ENCODE data around the gene DCAF6.
A peak's percentile ranks its signal among the peaks of the same experiment; 100 is the strongest.

Gene DCAF6

GRCh38 chr1:167950569-167950968, 14.1 kb downstream of the DCAF6 start:
- Histone ChIP-seq H3K27me3 (ENCODE audit: control insufficient read depth in 5 of 5, insufficient read depth in 4 of 5, low read length in 5 of 5) (no peaks in the 10 kb centered on the region), H3K9ac (ENCODE audit: low read length in 5 of 5) (peak overlapping the region in 1 of 5 donors; percentile 11), H3K4me3 (ENCODE audit: low read depth in 1 of 5, low read length in 5 of 5) (no peak overlapping the region), H3K9me3 (ENCODE audit: control insufficient read depth in 5 of 5, low read length in 5 of 5) (no peaks in the 10 kb centered on the region), H3K4me1 (ENCODE audit: control insufficient read depth in 5 of 5, insufficient read depth in 5 of 5, low read length in 5 of 5) (peaks cover 0 to 3% (median 0%) of the 10 kb centered on the region in 5 donors), H3K36me3 (ENCODE audit: control insufficient read depth in 5 of 5, insufficient read depth in 5 of 5, low read length in 5 of 5) (peaks cover 14 to 36% (median 25%) of the 10 kb centered on the region in 5 donors), H3K27ac (ENCODE audit: low read depth, low read length) (no peak overlapping the region)

- H3K4me3 ChIP-seq (ENCODE audit: low read depth in 1 of 5, low read length in 5 of 5): no peak overlapping the region
- H3K27me3 ChIP-seq (ENCODE audit: control insufficient read depth in 5 of 5, insufficient read depth in 4 of 5, low read length in 5 of 5): no peaks in the 10 kb centered on the region
- no peak overlapping the region for H3K9ac ChIP-seq (ENCODE audit: low read length in 5 of 5)
Measured at GRCh38 chr1:167955915-167956314, 19.4 kb downstream of the DCAF6 start.

GRCh38 chr1:167957710-167958109, 21.2 kb downstream of the DCAF6 start:
- Histone ChIP-seq H3K27me3 (ENCODE audit: control insufficient read depth in 5 of 5, insufficient read depth in 4 of 5, low read length in 5 of 5) (no peaks in the 10 kb centered on the region), H3K4me3 (ENCODE audit: low read depth in 1 of 5, low read length in 5 of 5) (no peak overlapping the region), H3K4me1 (ENCODE audit: control insufficient read depth in 5 of 5, insufficient read depth in 5 of 5, low read length in 5 of 5) (no peaks in the 10 kb centered on the region), H3K9ac (ENCODE audit: low read length in 5 of 5) (no peak overlapping the region), H3K27ac (ENCODE audit: low read depth, low read length) (no peak overlapping the region), H3K9me3 (ENCODE audit: control insufficient read depth in 5 of 5, low read length in 5 of 5) (no peaks in the 10 kb centered on the region), H3K36me3 (ENCODE audit: control insufficient read depth in 5 of 5, insufficient read depth in 5 of 5, low read length in 5 of 5) (peaks cover 10 to 28% (median 19%) of the 10 kb centered on the region in 5 donors)

More at GRCh38 chr1:167955915-167956314, 19.4 kb downstream of the DCAF6 start:
- Histone ChIP-seq H3K27ac (ENCODE audit: low read depth, low read length) (no peak overlapping the region), H3K4me1 (ENCODE audit: control insufficient read depth in 5 of 5, insufficient read depth in 5 of 5, low read length in 5 of 5) (peaks cover 0 to under 1% (median 0%) of the 10 kb centered on the region in 5 donors), H3K36me3 (ENCODE audit: control insufficient read depth in 5 of 5, insufficient read depth in 5 of 5, low read length in 5 of 5) (peaks cover 13 to 33% (median 24%) of the 10 kb centered on the region in 5 donors), H3K9me3 (ENCODE audit: control insufficient read depth in 5 of 5, low read length in 5 of 5) (no peaks in the 10 kb centered on the region)

- peaks cover 0 to 8% (median 4%) of the 10 kb centered on the region in 5 donors for H3K4me1 ChIP-seq (ENCODE audit: control insufficient read depth in 5 of 5, insufficient read depth in 5 of 5, low read length in 5 of 5)
- no peaks in the 10 kb centered on the region for H3K27me3 ChIP-seq (ENCODE audit: control insufficient read depth in 5 of 5, insufficient read depth in 4 of 5, low read length in 5 of 5)
- H3K9ac ChIP-seq (ENCODE audit: low read length in 5 of 5): no peak overlapping the region
- peaks cover 0 to 6% (median 5%) of the 10 kb centered on the region in 5 donors for H3K36me3 ChIP-seq (ENCODE audit: control insufficient read depth in 5 of 5, insufficient read depth in 5 of 5, low read length in 5 of 5)
- no peak overlapping the region for H3K27ac ChIP-seq (ENCODE audit: low read depth, low read length)
- H3K4me3 ChIP-seq (ENCODE audit: low read depth in 1 of 5, low read length in 5 of 5): no peak overlapping the region
- no peaks in the 10 kb centered on the region for H3K9me3 ChIP-seq (ENCODE audit: control insufficient read depth in 5 of 5, low read length in 5 of 5)
Measured at GRCh38 chr1:167964646-167965045, 28.2 kb downstream of the DCAF6 start.

GRCh38 chr1:167966050-167966449, 29.6 kb downstream of the DCAF6 start:
- H3K4me1 ChIP-seq (ENCODE audit: control insufficient read depth in 5 of 5, insufficient read depth in 5 of 5, low read length in 5 of 5): peaks cover 0 to 8% (median 4%) of the 10 kb centered on the region in 5 donors
- H3K9ac ChIP-seq (ENCODE audit: low read length in 5 of 5): no peak overlapping the region
- H3K27ac ChIP-seq (ENCODE audit: low read depth, low read length): no peak overlapping the region
- H3K27me3 ChIP-seq (ENCODE audit: control insufficient read depth in 5 of 5, insufficient read depth in 4 of 5, low read length in 5 of 5): no peaks in the 10 kb centered on the region
- peaks cover 0 to 6% (median 5%) of the 10 kb centered on the region in 5 donors for H3K36me3 ChIP-seq (ENCODE audit: control insufficient read depth in 5 of 5, insufficient read depth in 5 of 5, low read length in 5 of 5)
- no peak overlapping the region for H3K4me3 ChIP-seq (ENCODE audit: low read depth in 1 of 5, low read length in 5 of 5)
- no peaks in the 10 kb centered on the region for H3K9me3 ChIP-seq (ENCODE audit: control insufficient read depth in 5 of 5, low read length in 5 of 5)

- Histone ChIP-seq H3K4me3 (ENCODE audit: low read depth in 1 of 5, low read length in 5 of 5) (no peak overlapping the region), H3K27me3 (ENCODE audit: control insufficient read depth in 5 of 5, insufficient read depth in 4 of 5, low read length in 5 of 5) (no peaks in the 10 kb centered on the region), H3K4me1 (ENCODE audit: control insufficient read depth in 5 of 5, insufficient read depth in 5 of 5, low read length in 5 of 5) (peaks cover 0 to 8% (median 4%) of the 10 kb centered on the region in 5 donors), H3K36me3 (ENCODE audit: control insufficient read depth in 5 of 5, insufficient read depth in 5 of 5, low read length in 5 of 5) (peaks cover 0 to 10% (median 6%) of the 10 kb centered on the region in 5 donors), H3K9ac (ENCODE audit: low read length in 5 of 5) (no peak overlapping the region), H3K27ac (ENCODE audit: low read depth, low read length) (peak overlapping the region; percentile 17), H3K9me3 (ENCODE audit: control insufficient read depth in 5 of 5, low read length in 5 of 5) (no peaks in the 10 kb centered on the region)
Measured at GRCh38 chr1:167968569-167968968, 32.1 kb downstream of the DCAF6 start.

GRCh38 chr1:167973832-167974231, 37.3 kb downstream of the DCAF6 start:
- Histone ChIP-seq H3K9ac (ENCODE audit: low read length in 5 of 5) (no peak overlapping the region), H3K27ac (ENCODE audit: low read depth, low read length) (no peak overlapping the region), H3K9me3 (ENCODE audit: control insufficient read depth in 5 of 5, low read length in 5 of 5) (no peaks in the 10 kb centered on the region), H3K27me3 (ENCODE audit: control insufficient read depth in 5 of 5, insufficient read depth in 4 of 5, low read length in 5 of 5) (no peaks in the 10 kb centered on the region), H3K4me1 (ENCODE audit: control insufficient read depth in 5 of 5, insufficient read depth in 5 of 5, low read length in 5 of 5) (peaks cover 0 to 6% (median 0%) of the 10 kb centered on the region in 5 donors), H3K36me3 (ENCODE audit: control insufficient read depth in 5 of 5, insufficient read depth in 5 of 5, low read length in 5 of 5) (peaks cover 9 to 23% (median 16%) of the 10 kb centered on the region in 5 donors), H3K4me3 (ENCODE audit: low read depth in 1 of 5, low read length in 5 of 5) (no peak overlapping the region)

GRCh38 chr1:167974698-167975097, 38.2 kb downstream of the DCAF6 start:
- Histone ChIP-seq H3K36me3 (ENCODE audit: control insufficient read depth in 5 of 5, insufficient read depth in 5 of 5, low read length in 5 of 5) (peaks cover 9 to 23% (median 16%) of the 10 kb centered on the region in 5 donors), H3K27me3 (ENCODE audit: control insufficient read depth in 5 of 5, insufficient read depth in 4 of 5, low read length in 5 of 5) (no peaks in the 10 kb centered on the region), H3K9ac (ENCODE audit: low read length in 5 of 5) (no peak overlapping the region), H3K9me3 (ENCODE audit: control insufficient read depth in 5 of 5, low read length in 5 of 5) (no peaks in the 10 kb centered on the region), H3K27ac (ENCODE audit: low read depth, low read length) (no peak overlapping the region), H3K4me1 (ENCODE audit: control insufficient read depth in 5 of 5, insufficient read depth in 5 of 5, low read length in 5 of 5) (peaks cover 0 to 6% (median 0%) of the 10 kb centered on the region in 5 donors), H3K4me3 (ENCODE audit: low read depth in 1 of 5, low read length in 5 of 5) (no peak overlapping the region)

- no peak overlapping the region for H3K9ac ChIP-seq (ENCODE audit: low read length in 5 of 5)
- H3K27ac ChIP-seq (ENCODE audit: low read depth, low read length): no peak overlapping the region
- H3K9me3 ChIP-seq (ENCODE audit: control insufficient read depth in 5 of 5, low read length in 5 of 5): no peaks in the 10 kb centered on the region
- H3K36me3 ChIP-seq (ENCODE audit: control insufficient read depth in 5 of 5, insufficient read depth in 5 of 5, low read length in 5 of 5): peaks cover 13 to 24% (median 18%) of the 10 kb centered on the region in 5 donors
- H3K27me3 ChIP-seq (ENCODE audit: control insufficient read depth in 5 of 5, insufficient read depth in 4 of 5, low read length in 5 of 5): no peaks in the 10 kb centered on the region
- H3K4me1 ChIP-seq (ENCODE audit: control insufficient read depth in 5 of 5, insufficient read depth in 5 of 5, low read length in 5 of 5): peaks cover 0 to 9% (median 0%) of the 10 kb centered on the region in 5 donors
- no peak overlapping the region for H3K4me3 ChIP-seq (ENCODE audit: low read depth in 1 of 5, low read length in 5 of 5)
Measured at GRCh38 chr1:167977245-167977644, 40.8 kb downstream of the DCAF6 start.

GRCh38 chr1:167981933-167982332, 45.5 kb downstream of the DCAF6 start:
- peaks cover 4 to 14% (median 8%) of the 10 kb centered on the region in 5 donors for H3K36me3 ChIP-seq (ENCODE audit: control insufficient read depth in 5 of 5, insufficient read depth in 5 of 5, low read length in 5 of 5)
- no peak overlapping the region for H3K4me3 ChIP-seq (ENCODE audit: low read depth in 1 of 5, low read length in 5 of 5)
- H3K27ac ChIP-seq (ENCODE audit: low read depth, low read length): no peak overlapping the region
- peaks cover 0 to 3% (median 0%) of the 10 kb centered on the region in 5 donors for H3K4me1 ChIP-seq (ENCODE audit: control insufficient read depth in 5 of 5, insufficient read depth in 5 of 5, low read length in 5 of 5)
- no peak overlapping the region for H3K9ac ChIP-seq (ENCODE audit: low read length in 5 of 5)
- H3K27me3 ChIP-seq (ENCODE audit: control insufficient read depth in 5 of 5, insufficient read depth in 4 of 5, low read length in 5 of 5): no peaks in the 10 kb centered on the region
- H3K9me3 ChIP-seq (ENCODE audit: control insufficient read depth in 5 of 5, low read length in 5 of 5): no peaks in the 10 kb centered on the region

Data from subcutaneous abdominal adipose tissue (tissue), 5 donors.